IMR-90 (cell line): ENCODE measurements around the gene TRAF4. TPM values are rescaled to one million over a fixed set of nuclear protein-coding genes. Genes with fewer than 3 reads are reported as not detected.

Experiments used
- ATAC-seq: fragments of 200-7000 bp; cut with Tn5 transposase; 2 replicates; pipeline ENCODE4 v1.9.1; 2020; ENCODE audit warnings: low read depth, mild to moderate bottlenecking, moderate library complexity
- BruUV-seq: library from RNA; stranded (reverse); fragments of 400-500 nt; replicated peaks from 2 replicates; lab custom pipeline; 2021; lab: Mats Ljungman, UMichigan
- CTCF ChIA-PET: fragments of 300-600 bp; formaldehyde crosslinking; extraction: SDS; loops from one replicate; lab custom pipeline; 2021; ENCODE audit warnings: antibody characterized with exemption; lab: Yijun Ruan, JAX
- POLR2A ChIA-PET: fragments of 300-600 bp; sonication (Branson Sonifier 250); formaldehyde crosslinking; loops from one replicate; lab custom pipeline; 2022; ENCODE audit warnings: antibody characterized with exemption; ENCODE audit not compliant: unreplicated experiment; lab: Charles Lee
- DNase-seq: peaks from one replicate; pipeline ENCODE4 v3.0.0; 2013
- H2AFZ ChIP-seq: replicated peaks from 2 replicates; pipeline ENCODE3; 2013; ENCODE audit warnings: low read length, mild to moderate bottlenecking; ENCODE audit not compliant: poor library complexity
- H2AK5ac ChIP-seq: 2 replicates; pipeline ENCODE4 v1.6.1; 2013; ENCODE audit warnings: low read depth, low read length, inconsistent platforms
- H2AK9ac ChIP-seq: replicated peaks from 2 replicates; pipeline ENCODE3; 2013; ENCODE audit warnings: mild to moderate bottlenecking, low read depth, low read length, moderate library complexity; ENCODE audit not compliant: poor library complexity
- H2BK120ac ChIP-seq: 2 replicates; pipeline ENCODE4 v1.6.1; 2013; ENCODE audit warnings: low read depth, low read length, inconsistent platforms
- H2BK15ac ChIP-seq: 3 replicates; pipeline ENCODE4 v1.6.1; 2013; ENCODE audit warnings: low read depth, low read length, inconsistent platforms
- H2BK20ac ChIP-seq: 2 replicates; pipeline ENCODE4 v1.6.1; 2013; ENCODE audit warnings: low read depth, mild to moderate bottlenecking, inconsistent platforms, low read length, moderate library complexity
- H2BK5ac ChIP-seq: 2 replicates; pipeline ENCODE4 v1.6.1; 2013; ENCODE audit warnings: mild to moderate bottlenecking, low read depth, low read length, inconsistent platforms; ENCODE audit not compliant: poor library complexity, severe bottlenecking
- H3K14ac ChIP-seq: replicated peaks from 2 replicates; pipeline ENCODE4 v1.6.1; 2013; ENCODE audit warnings: low read depth, low read length, inconsistent platforms
- H3K18ac ChIP-seq: 2 replicates; pipeline ENCODE4 v1.6.1; 2013; ENCODE audit warnings: low read depth, low read length, control low read depth
- H3K23ac ChIP-seq: 2 replicates; pipeline ENCODE4 v1.6.1; 2013; ENCODE audit warnings: low read depth, low read length, inconsistent platforms
- H3K27ac ChIP-seq: 2 replicates; pipeline ENCODE4 v1.5.1; 2013; ENCODE audit warnings: mild to moderate bottlenecking, control low read depth, low read length; ENCODE audit not compliant: insufficient read depth
- H3K27me3 ChIP-seq: 2 replicates; pipeline ENCODE4 v1.6.1; 2013; ENCODE audit warnings: low read length; ENCODE audit not compliant: control insufficient read depth, insufficient read depth
- H3K36me3 ChIP-seq: 2 replicates; pipeline ENCODE4 v1.6.1; 2013; ENCODE audit warnings: low read length, mixed read lengths; ENCODE audit not compliant: control insufficient read depth, insufficient read depth
- H3K4ac ChIP-seq: 2 replicates; pipeline ENCODE4 v1.6.1; 2013; ENCODE audit warnings: low read depth, low read length, inconsistent platforms
- H3K4me1 ChIP-seq: 2 replicates; pipeline ENCODE4 v1.6.1; 2013; ENCODE audit warnings: low read length, mixed read lengths; ENCODE audit not compliant: control insufficient read depth, insufficient read depth
- H3K4me2 ChIP-seq: 2 replicates; pipeline ENCODE4 v1.6.1; 2013; ENCODE audit warnings: low read depth, mild to moderate bottlenecking, control low read depth, low read length, moderate library complexity
- H3K4me3 ChIP-seq: 2 replicates; pipeline ENCODE4 v1.5.1; 2013; ENCODE audit warnings: low read depth, mild to moderate bottlenecking, control low read depth, low read length, moderate library complexity; ENCODE audit not compliant: insufficient read depth
- H3K56ac ChIP-seq: 2 replicates; pipeline ENCODE4 v1.6.1; 2013; ENCODE audit warnings: low read length, inconsistent platforms; ENCODE audit not compliant: insufficient read depth; ENCODE audit errors: extremely low read depth
- H3K79me1 ChIP-seq, 2 experiments: 2 replicates each; pipeline ENCODE4 v1.6.1; 2013; ENCODE audit warnings: low read length in 2 of 2, inconsistent platforms in 1 of 2, low read depth in 1 of 2
- H3K9ac ChIP-seq: 2 replicates; pipeline ENCODE4 v1.6.1; 2013; ENCODE audit warnings: low read depth, low read length, control low read depth
- H3K9me1 ChIP-seq: 2 replicates; pipeline ENCODE4 v1.6.1; 2013; ENCODE audit warnings: low read length, inconsistent platforms; ENCODE audit not compliant: insufficient read depth
- H3K9me3 ChIP-seq: 2 replicates; pipeline ENCODE4 v1.6.1; 2013; ENCODE audit warnings: low read length; ENCODE audit not compliant: control insufficient read depth, insufficient read depth
- H4K20me1 ChIP-seq: 2 replicates; pipeline ENCODE4 v1.6.1; 2013; ENCODE audit warnings: low read length, inconsistent platforms; ENCODE audit not compliant: insufficient read depth
- H4K5ac ChIP-seq: 2 replicates; pipeline ENCODE4 v1.6.1; 2013; ENCODE audit warnings: mild to moderate bottlenecking, low read depth, low read length, control low read depth
- H4K8ac ChIP-seq, 2 experiments: 2 replicates each; pipeline ENCODE4 v1.6.1; 2013; ENCODE audit warnings: low read depth in 2 of 2, low read length in 2 of 2, control low read depth in 1 of 2, inconsistent platforms in 1 of 2
- H4K91ac ChIP-seq: 2 replicates; pipeline ENCODE4 v1.6.1; 2013; ENCODE audit warnings: low read depth, low read length, inconsistent platforms; ENCODE audit not compliant: insufficient read depth
- BHLHE40 ChIP-seq: fragments of 150-350 bp; IDR thresholded peaks from 2 replicates; pipeline ENCODE4 v1.6.1; 2016; ENCODE audit warnings: mild to moderate bottlenecking, low read depth, low read length
- CEBPB ChIP-seq: IDR thresholded peaks from 2 replicates; pipeline ENCODE4 v1.6.1; 2012; ENCODE audit warnings: low read depth, low read length, improper control_type of control experiment
- CHD1 ChIP-seq: IDR thresholded peaks from 2 replicates; pipeline ENCODE4 v1.6.1; 2012; ENCODE audit warnings: low read depth, low read length, improper control_type of control experiment
- CTCF ChIP-seq: conservative IDR thresholded peaks from 2 replicates; pipeline ENCODE4 v1.5.1; 2012; ENCODE audit warnings: mild to moderate bottlenecking, low read depth, low read length, improper control_type of control experiment
- FOS ChIP-seq: fragments of 150-350 bp; IDR thresholded peaks from 2 replicates; pipeline ENCODE4 v1.6.1; 2016; ENCODE audit warnings: low read depth, low read length
- MAFK ChIP-seq: IDR thresholded peaks from 2 replicates; pipeline ENCODE4 v1.6.1; 2012; ENCODE audit warnings: low read depth, low read length, improper control_type of control experiment
- MAZ ChIP-seq: IDR thresholded peaks from 2 replicates; pipeline ENCODE4 v1.6.1; 2012; ENCODE audit warnings: low read depth, mild to moderate bottlenecking, low read length, improper control_type of control experiment, moderate library complexity, borderline replicate concordance
- MXI1 ChIP-seq: IDR thresholded peaks from 2 replicates; pipeline ENCODE4 v1.6.1; 2012; ENCODE audit warnings: low read depth, mild to moderate bottlenecking, low read length, moderate library complexity, borderline replicate concordance
- NFE2L2 ChIP-seq: fragments of 150-350 bp; IDR thresholded peaks from 2 replicates; pipeline ENCODE4 v1.6.1; 2016; ENCODE audit warnings: low read depth, mild to moderate bottlenecking, low read length
- POLR2A ChIP-seq: IDR thresholded peaks from 2 replicates; pipeline ENCODE4 v1.6.1; 2012; ENCODE audit warnings: mild to moderate bottlenecking, low read depth, low read length
- RAD21 ChIP-seq: IDR thresholded peaks from 2 replicates; pipeline ENCODE4 v1.6.1; 2012; ENCODE audit warnings: low read length, improper control_type of control experiment
- RCOR1 ChIP-seq: IDR thresholded peaks from 2 replicates; pipeline ENCODE4 v1.6.1; 2012; ENCODE audit warnings: mild to moderate bottlenecking, low read length, improper control_type of control experiment; ENCODE audit not compliant: insufficient replicate concordance
- RFX5 ChIP-seq: IDR thresholded peaks from 2 replicates; pipeline ENCODE4 v1.8.0; 2012; ENCODE audit warnings: low read depth, mild to moderate bottlenecking, low read length, moderate library complexity
- SMC3 ChIP-seq: fragments of 150-350 bp; IDR thresholded peaks from 2 replicates; pipeline ENCODE4 v1.6.1; 2016; ENCODE audit warnings: low read depth, mild to moderate bottlenecking, antibody characterized with exemption, low read length, moderate library complexity
- WGBS, 2 experiments: methylation state at CpG; one replicate each; pipeline versions ENCODE4 v1.1.5 to v1.1.7; 2013; ENCODE audit warnings: missing lambda C conversion rate in 2 of 2; ENCODE audit not compliant: insufficient read length in 1 of 2; ENCODE audit errors: extremely low coverage in 2 of 2; 5-methylcytosine and 5-hydroxymethylcytosine counted together
- dilution Hi-C: fragments of 300-500 bp; cut with HindIII; formaldehyde crosslinking; loops from one replicate; pipeline ENCODE4 v1.14.3; 2018; ENCODE audit warnings: low sequenced_read_pairs; ENCODE audit not compliant: unreplicated experiment
- in situ Hi-C: fragments of 300-500 bp; cut with MboI; formaldehyde crosslinking; loops from 3 replicates; pipeline ENCODE4 v1.14.3; 2019; ENCODE audit warnings: low sequenced_read_pairs, inconsistent platforms, mixed read lengths
- intact Hi-C: fragments of 100-400 bp; cut with micrococcal nuclease; formaldehyde crosslinking; loops from 2 replicates; pipeline ENCODE4 v1.10.0; 2022
- polyA plus RNA-seq, 3 experiments: library from polyadenylated mRNA; depleted of rRNA; stranded (reverse); fragments of >200 nt; gene quantifications; 2 replicates each; pipeline ENCODE4 v1.2.3, GENCODE V29; 2012; ENCODE audit warnings: low replicate concordance in 1 of 3
- total RNA-seq: library from RNA; depleted of rRNA; stranded (reverse); fragments of >200 nt; gene quantifications from 2 replicates; pipeline ENCODE4 v1.2.3, GENCODE V29; 2012
- TF ChIP-seq, protein P1 (sequence below): fragments of 150-350 bp; IDR thresholded peaks from 2 replicates; pipeline ENCODE4 v1.6.1; 2017; ENCODE audit warnings: mild to moderate bottlenecking, antibody characterized with exemption, low read length, low read depth
- TF ChIP-seq, protein P2 (sequence below): fragments of 150-350 bp; IDR thresholded peaks from 2 replicates; pipeline ENCODE4 v1.6.1; 2016; ENCODE audit warnings: low read depth, mild to moderate bottlenecking, low read length, moderate library complexity, borderline replicate concordance

Gene TRAF4
- total and polyA plus RNA-seq, 2 of the 4 experiments (the other 2 are of a cell fraction), result 36.9 to 63.2 TPM

DNA sequence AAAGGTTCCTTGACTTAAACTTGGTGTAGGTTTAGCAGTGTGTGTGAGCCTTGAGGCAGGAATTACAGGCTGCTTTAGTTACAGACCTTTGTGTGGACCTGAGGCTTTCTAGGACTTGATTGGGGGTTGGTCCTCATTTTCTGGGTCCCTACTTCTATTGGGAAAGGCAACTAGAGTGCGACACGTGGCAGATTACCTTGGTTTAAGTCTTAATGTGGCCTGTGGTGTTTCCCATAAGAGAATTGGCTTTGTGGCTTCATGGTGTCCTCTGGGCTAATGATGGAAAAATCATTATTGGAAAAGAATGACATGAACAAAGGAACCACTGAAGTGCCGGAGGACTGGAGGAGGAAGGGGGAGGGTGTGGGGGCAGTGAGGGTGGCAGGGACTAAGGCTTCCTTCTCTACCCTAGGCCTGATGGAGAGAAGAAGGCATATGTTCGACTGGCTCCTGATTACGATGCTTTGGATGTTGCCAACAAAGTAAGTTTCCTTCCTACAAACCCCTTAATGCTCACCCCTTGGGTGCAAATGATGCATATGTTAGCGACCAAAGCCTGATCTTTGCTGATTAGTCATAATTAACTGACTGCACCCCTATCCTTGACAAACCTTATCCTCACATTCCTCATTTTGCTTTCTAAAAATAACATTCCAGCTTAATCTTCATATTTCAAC is 20.5 kb upstream of the TRAF4 start:
- H3K4me1 ChIP-seq, result peaks cover 20% of the 10 kb centered on the region
- no peak overlapping the region for H2BK20ac ChIP-seq
- ATAC-seq (no peak), DNase-seq (no peak)
- H3K18ac ChIP-seq, result no peak overlapping the region
- ChIA-PET CTCF (no interaction called here), POLR2A (no interaction called here)
- 0 out of 2 replicates have a peak, but pooled peaks cover 6% of the 10 kb centered on the region for H3K9me1 ChIP-seq
- no peak overlapping the region for H2BK120ac ChIP-seq
- H3K4ac ChIP-seq, result no peak overlapping the region
- no peak overlapping the region for H4K8ac ChIP-seq
- H3K23ac ChIP-seq, result no peak overlapping the region; the same call in 1 of the 2 replicates
- no peaks in the 10 kb centered on the region for H3K27me3 ChIP-seq
- no peaks in the 10 kb centered on the region for H3K9me3 ChIP-seq
- H2BK15ac ChIP-seq, result no peak overlapping the region
- H3K79me1 ChIP-seq, result peaks cover 13 to 51% of the 10 kb centered on the region in 2 experiments; a peak in 3 of 4 replicates
- dilution Hi-C loops, result no loop called here
- intact Hi-C loops, result no loop called here
- H3K36me3 ChIP-seq, result peaks cover 36% of the 10 kb centered on the region
- H3K27ac ChIP-seq, result no peak overlapping the region
- no peak overlapping the region for H2AFZ ChIP-seq
- no peak overlapping the region for H2AK5ac ChIP-seq
- no peak overlapping the region for H3K4me3 ChIP-seq
- no TSS peak for BruUV-seq
- H4K20me1 ChIP-seq, result peaks cover 45% of the 10 kb centered on the region
- H4K5ac ChIP-seq, result no peak overlapping the region
- H3K56ac ChIP-seq, result no peak overlapping the region
- in situ Hi-C loops, result no loop called here
- WGBS, 2 experiments, result 100% methylated on average over 1 of the region's 6 CpGs; no CpG with 5 or more reads in 1 of the 2 experiments
- H3K4me2 ChIP-seq, result no peak overlapping the region
- no peak overlapping the region for H2BK5ac ChIP-seq
- H2AK9ac ChIP-seq, result no peak overlapping the region
- no peak overlapping the region for H3K14ac ChIP-seq
- H3K9ac ChIP-seq, result no peak overlapping the region
- TF ChIP-seq MAZ (no peak), CTCF (no peak), BHLHE40 (no peak), CHD1 (no peak), RFX5 (no peak), MXI1 (no peak), CEBPB (no peak), FOS (no peak), RAD21 (no peak), POLR2A (no peak), SMC3 (no peak), NFE2L2 (no peak), RCOR1 (no peak), MAFK (no peak)
- TF ChIP-seq, protein P1, sequence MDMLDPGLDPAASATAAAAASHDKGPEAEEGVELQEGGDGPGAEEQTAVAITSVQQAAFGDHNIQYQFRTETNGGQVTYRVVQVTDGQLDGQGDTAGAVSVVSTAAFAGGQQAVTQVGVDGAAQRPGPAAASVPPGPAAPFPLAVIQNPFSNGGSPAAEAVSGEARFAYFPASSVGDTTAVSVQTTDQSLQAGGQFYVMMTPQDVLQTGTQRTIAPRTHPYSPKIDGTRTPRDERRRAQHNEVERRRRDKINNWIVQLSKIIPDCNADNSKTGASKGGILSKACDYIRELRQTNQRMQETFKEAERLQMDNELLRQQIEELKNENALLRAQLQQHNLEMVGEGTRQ, result no peak
- TF ChIP-seq, protein P2, sequence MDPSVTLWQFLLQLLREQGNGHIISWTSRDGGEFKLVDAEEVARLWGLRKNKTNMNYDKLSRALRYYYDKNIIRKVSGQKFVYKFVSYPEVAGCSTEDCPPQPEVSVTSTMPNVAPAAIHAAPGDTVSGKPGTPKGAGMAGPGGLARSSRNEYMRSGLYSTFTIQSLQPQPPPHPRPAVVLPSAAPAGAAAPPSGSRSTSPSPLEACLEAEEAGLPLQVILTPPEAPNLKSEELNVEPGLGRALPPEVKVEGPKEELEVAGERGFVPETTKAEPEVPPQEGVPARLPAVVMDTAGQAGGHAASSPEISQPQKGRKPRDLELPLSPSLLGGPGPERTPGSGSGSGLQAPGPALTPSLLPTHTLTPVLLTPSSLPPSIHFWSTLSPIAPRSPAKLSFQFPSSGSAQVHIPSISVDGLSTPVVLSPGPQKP, result no peak
- H4K91ac ChIP-seq, result no peak overlapping the region
